ENCODE data around the gene GTPBP3. TPM values are rescaled to one million over a fixed set of nuclear protein-coding genes. Genes with fewer than 3 reads are reported as not detected.

GTPBP3 gene
- total RNA-seq, 1 experiment from 2014 or later = 73.0 TPM

GRCh38 chr19:17351815-17352435, 14.6 kb downstream of the GTPBP3 start:
- H3K9me3 ChIP-seq (ENCODE audit: control insufficient read depth in 1 of 2, insufficient read depth in 1 of 2, low read depth in 1 of 2, low read length in 2 of 2) = no peaks in the 10 kb centered on the region
- H3K27me3 ChIP-seq (ENCODE audit: insufficient read depth, low read length) = no peaks in the 10 kb centered on the region
- TF ChIP-seq POLR2A (IDR thresholded peaks at IDR 0.05; ENCODE audit: borderline replicate concordance, extremely low read depth, insufficient read depth, insufficient read length) (no peak), YY1 (IDR thresholded peaks at IDR 0.05; ENCODE audit: extremely low read depth, insufficient replicate concordance, low read depth, low read length) (no peak), SP1 (IDR thresholded peaks at IDR 0.05; ENCODE audit: low read depth) (no peak), ZFX (IDR thresholded peaks at IDR 0.05) (no peak), RAD21 (IDR thresholded peaks at IDR 0.05; ENCODE audit: low read depth) (no peak), MAX (IDR thresholded peaks at IDR 0.05) (no peak)
- POLR2A ChIA-PET = no interaction called here
- H3K9ac ChIP-seq (ENCODE audit: low read length) = no peak overlapping the region
- no peaks in the 10 kb centered on the region for H3K9me2 ChIP-seq (ENCODE audit: insufficient read depth)
- DNase-seq (ENCODE audit: low read depth, low spot score) = no peak
- H3K4me1 ChIP-seq (ENCODE audit: control insufficient read depth in 1 of 2, insufficient read depth in 2 of 2, low read length in 2 of 2) = peaks cover 10 to 13% of the 10 kb centered on the region in 2 experiments; a peak in 3 of 4 replicates
- H3K4me2 ChIP-seq (ENCODE audit: low read length) = no peak overlapping the region
- H4K20me1 ChIP-seq (ENCODE audit: insufficient read depth) = no peaks in the 10 kb centered on the region
- RAD21 ChIA-PET (ENCODE audit: low non-redundant PET in 1 of 2, low total read pairs in 2 of 2, uncharacterized antibody in 2 of 2, unreplicated experiment in 2 of 2) = interaction anchor here in 1 of 2 experiments (0.6 kb wide), 1 partner anchor 786 kb away, joined by 3 read pairs; no protein-coding TSS in a partner anchor
- H3K4me3 ChIP-seq (replicated peaks in 1 of 2; ENCODE audit: low read depth in 1 of 2, low read length in 2 of 2) = no peak overlapping the region
- no peaks in the 10 kb centered on the region for H3K36me3 ChIP-seq (ENCODE audit: control insufficient read depth in 1 of 2, insufficient read depth in 2 of 2, low read length in 2 of 2)
- no TSS peak for BruUV-seq (replicated peaks)
- H2AFZ ChIP-seq (ENCODE audit: low read depth, low read length, poor library complexity, severe bottlenecking) = no peak overlapping the region
- CTCF ChIA-PET = no interaction called here
- ATAC-seq = no peak
- no peak overlapping the region for H3K27ac ChIP-seq (ENCODE audit: low read depth, low read length)
- intact Hi-C loops (cut with micrococcal nuclease) = no loop called here
- no peaks in the 10 kb centered on the region for H3K79me2 ChIP-seq (ENCODE audit: insufficient read depth, low read length)

- ChIA-PET RAD21 (ENCODE audit: low non-redundant PET in 1 of 2, low total read pairs in 2 of 2, uncharacterized antibody in 2 of 2, unreplicated experiment in 2 of 2) (interaction anchor here in 1 of 2 experiments (0.6 kb wide), 1 partner anchor 785 kb away, joined by 3 read pairs; no protein-coding TSS in a partner anchor), POLR2A (no interaction called here), CTCF (no interaction called here)
- Histone ChIP-seq H3K4me3 (replicated peaks in 1 of 2; ENCODE audit: low read depth in 1 of 2, low read length in 2 of 2) (no peak overlapping the region), H3K4me2 (ENCODE audit: low read length) (no peak overlapping the region), H2AFZ (ENCODE audit: low read depth, low read length, poor library complexity, severe bottlenecking) (no peak overlapping the region), H3K36me3 (ENCODE audit: control insufficient read depth in 1 of 2, insufficient read depth in 2 of 2, low read length in 2 of 2) (no peaks in the 10 kb centered on the region), H4K20me1 (ENCODE audit: insufficient read depth) (no peaks in the 10 kb centered on the region), H3K27me3 (ENCODE audit: insufficient read depth, low read length) (no peaks in the 10 kb centered on the region), H3K9me3 (ENCODE audit: control insufficient read depth in 1 of 2, insufficient read depth in 1 of 2, low read depth in 1 of 2, low read length in 2 of 2) (no peaks in the 10 kb centered on the region), H3K9ac (ENCODE audit: low read length) (no peak overlapping the region), H3K9me2 (ENCODE audit: insufficient read depth) (no peaks in the 10 kb centered on the region), H3K79me2 (ENCODE audit: insufficient read depth, low read length) (no peaks in the 10 kb centered on the region), H3K27ac (ENCODE audit: low read depth, low read length) (no peak overlapping the region), H3K4me1 (ENCODE audit: control insufficient read depth in 1 of 2, insufficient read depth in 2 of 2, low read length in 2 of 2) (peaks cover 10 to 12% of the 10 kb centered on the region in 2 experiments; a peak in 3 of 4 replicates)
- intact Hi-C loops (cut with micrococcal nuclease) = no loop called here
- no peak for ATAC-seq
- DNase-seq (ENCODE audit: low read depth, low spot score) = no peak
- no TSS peak for BruUV-seq (replicated peaks)
- TF ChIP-seq ZBTB33 (IDR thresholded peaks at IDR 0.05; ENCODE audit: extremely low read depth, insufficient replicate concordance, low read length) (no peak), JUND (IDR thresholded peaks at IDR 0.05) (no peak), ATF3 (IDR thresholded peaks at IDR 0.05) (no peak), REST (IDR thresholded peaks at IDR 0.05; ENCODE audit: low read depth) (no peak), EZH2 (IDR thresholded peaks at IDR 0.05) (no peak), RAD21 (IDR thresholded peaks at IDR 0.05; ENCODE audit: low read depth) (no peak), SRF (IDR thresholded peaks at IDR 0.05; ENCODE audit: low read depth) (no peak), CBX3 (IDR thresholded peaks at IDR 0.05; ENCODE audit: low read depth) (no peak), FOSL1 (IDR thresholded peaks at IDR 0.05; ENCODE audit: low read depth) (no peak)
Measured at GRCh38 chr19:17352608-17353280, 15.4 kb downstream of the GTPBP3 start.
